ENCODE results near the gene AGAP2.
"Not testable (repeated sequence)": the region's sequence is repeated elsewhere in the genome, so short reads cannot be mapped to it uniquely, and the experiment has no call there.

Gene AGAP2

DNA sequence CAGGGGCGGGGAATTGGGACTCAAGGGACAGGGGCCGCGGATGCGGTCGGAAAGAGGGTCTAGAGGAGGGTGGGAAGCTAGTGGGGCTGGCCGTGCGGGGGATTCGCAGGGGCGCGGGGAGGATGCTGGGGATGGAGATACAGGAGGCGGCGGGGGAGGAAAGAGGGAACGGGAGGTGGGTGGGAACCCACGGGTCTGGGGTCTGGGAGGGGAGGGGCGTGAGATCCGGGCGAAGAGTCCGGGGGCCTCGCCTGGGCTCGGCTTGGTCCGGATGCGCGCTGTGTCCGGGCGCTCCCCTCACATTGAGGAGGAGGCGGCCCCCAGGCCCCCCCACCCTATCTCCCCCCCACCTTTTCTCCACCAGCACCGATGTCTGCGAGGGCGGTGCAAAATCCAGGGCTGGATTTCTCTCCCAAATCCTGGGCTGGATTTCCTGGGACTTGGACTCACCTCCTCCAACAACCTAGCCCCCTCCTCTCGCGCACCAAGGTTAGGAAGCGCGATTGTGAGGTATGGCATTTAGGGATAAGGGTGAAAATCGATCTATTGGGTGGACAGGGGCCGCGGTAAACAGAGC is at the start of gene AGAP2:
Gene AGAP2, minus strand, starts transcription at position 82 of the 577 bp plus-strand sequence. CDS start 496 bp downstream, outside the sequence.
- peaks cover 54% of the 10 kb centered on the region for H3K4me1 Mint-ChIP-seq
- H3K27ac Mint-ChIP-seq, result peak within 1 kb of the TSS; percentile 76 to 83
- no peak for ATAC-seq
- H3K4me3 Mint-ChIP-seq, result peak within 1 kb of the TSS; percentile 45 to 67
- no peaks in the 10 kb centered on the region for H3K9me3 Mint-ChIP-seq
- H3K27me3 Mint-ChIP-seq, result no peaks in the 10 kb centered on the region
- DNase-seq, result no peak

DNA sequence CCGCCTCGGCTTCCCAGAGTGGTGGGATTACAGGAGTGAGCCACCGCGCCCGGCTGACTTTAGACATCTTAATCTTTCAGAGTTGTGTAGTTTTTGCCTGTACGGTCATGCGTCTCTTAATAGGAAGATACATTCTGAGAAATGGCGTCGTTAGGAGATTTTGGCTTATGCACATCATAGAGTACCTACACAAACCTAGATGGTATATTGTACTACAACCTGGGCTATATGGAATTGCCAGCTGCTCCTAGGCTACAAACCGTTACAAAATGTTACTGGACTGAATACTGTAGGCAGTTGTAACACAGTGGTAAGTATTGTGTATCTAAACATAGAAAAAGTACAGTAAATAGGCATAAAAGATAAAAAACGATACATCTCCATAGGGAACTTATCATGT is 45.3 kb upstream of the AGAP2 start:
- peak overlapping the region; percentile 62 to 70 for H3K4me3 Mint-ChIP-seq
- peak overlapping the region in 1 of 2 donors; percentile 42 for H3K27ac Mint-ChIP-seq
- peaks cover 23% of the 10 kb centered on the region for H3K4me1 Mint-ChIP-seq
- DNase-seq, result no peak
- no peaks in the 10 kb centered on the region for H3K27me3 Mint-ChIP-seq
- ATAC-seq, result no peak
- no peaks in the 10 kb centered on the region for H3K9me3 Mint-ChIP-seq

DNA sequence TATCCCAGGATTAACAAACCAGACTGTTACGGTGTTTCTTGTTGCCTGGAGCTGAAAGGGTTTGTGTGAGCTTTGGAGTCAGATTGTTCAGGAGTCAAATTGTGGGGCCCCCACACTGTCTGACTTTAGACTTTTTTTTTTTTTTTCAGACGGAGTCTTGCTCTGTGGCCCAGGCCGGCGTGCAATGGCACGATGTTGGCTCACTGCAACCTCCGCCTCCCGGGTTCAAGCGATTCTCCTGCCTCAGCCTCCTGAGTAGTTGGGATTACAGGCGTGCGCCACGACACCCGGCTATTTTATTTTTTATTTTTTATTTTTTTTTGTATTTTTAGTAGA is 44.9 kb upstream of the AGAP2 start:
- Mint-ChIP-seq H3K4me3 (peak overlapping the region; percentile 94 to 99), H3K4me1 (peaks cover 23% of the 10 kb centered on the region), H3K9me3 (no peaks in the 10 kb centered on the region), H3K27me3 (no peaks in the 10 kb centered on the region), H3K27ac (peak overlapping the region in 1 of 2 donors; percentile 96)
- DNase-seq (no peak), ATAC-seq (no peak)

DNA sequence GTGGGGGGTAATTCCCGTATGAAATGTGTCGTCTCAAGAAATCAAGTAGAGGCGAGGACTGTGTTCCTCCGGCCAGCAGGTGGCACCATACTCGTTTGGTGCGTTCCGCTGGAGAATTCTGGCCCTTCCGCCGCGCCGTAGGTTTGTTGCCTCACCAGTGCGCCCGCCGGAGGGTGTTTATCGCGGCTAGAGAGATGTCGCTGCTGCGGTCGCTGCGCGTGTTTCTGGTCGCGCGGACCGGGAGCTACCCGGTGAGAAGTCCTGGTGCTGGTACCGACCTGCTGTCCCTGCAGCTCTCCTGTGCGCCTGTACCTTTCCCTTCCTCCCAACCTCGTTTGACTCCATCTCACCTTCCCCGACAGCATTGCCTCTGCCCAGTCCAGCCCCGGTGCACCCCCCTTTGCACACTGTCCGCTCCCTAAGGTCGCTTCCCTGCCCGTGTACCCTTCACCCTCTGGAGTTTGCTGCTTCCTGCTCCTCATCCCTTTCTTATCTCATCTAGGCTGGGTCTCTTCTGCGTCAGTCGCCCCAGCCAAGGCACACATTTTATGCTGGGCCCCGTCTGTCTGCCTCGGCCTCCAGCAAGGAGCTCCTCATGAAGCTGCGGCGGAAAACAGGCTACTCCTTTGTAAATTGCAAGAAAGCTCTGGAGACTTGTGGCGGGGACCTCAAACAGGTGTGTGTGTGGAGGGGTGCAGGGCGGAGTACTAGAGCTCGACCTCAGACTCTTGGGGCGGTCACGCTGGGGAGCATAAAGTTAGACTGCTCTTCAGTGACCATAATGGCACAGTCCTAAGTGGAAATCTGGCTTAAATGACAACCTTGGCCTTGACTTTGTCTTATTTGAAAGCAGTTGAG is 44.3 kb upstream of the AGAP2 start, which contains the start of gene TSFM:
Gene TSFM, plus strand, starts transcription at position 180 of the 858 bp plus-strand sequence. Its CDS starts 15 bp downstream, at position 195.
- Mint-ChIP-seq H3K27ac (peak within 1 kb of the TSS; percentile 96 to 97), H3K9me3 (no peaks in the 10 kb centered on the region), H3K4me3 (peak within 1 kb of the TSS; percentile 94 to 99), H3K4me1 (peaks cover 23% of the 10 kb centered on the region), H3K27me3 (no peaks in the 10 kb centered on the region)
- ATAC-seq, result peak; percentile 96
- DNase-seq, result peak; percentile 93 to 95

DNA sequence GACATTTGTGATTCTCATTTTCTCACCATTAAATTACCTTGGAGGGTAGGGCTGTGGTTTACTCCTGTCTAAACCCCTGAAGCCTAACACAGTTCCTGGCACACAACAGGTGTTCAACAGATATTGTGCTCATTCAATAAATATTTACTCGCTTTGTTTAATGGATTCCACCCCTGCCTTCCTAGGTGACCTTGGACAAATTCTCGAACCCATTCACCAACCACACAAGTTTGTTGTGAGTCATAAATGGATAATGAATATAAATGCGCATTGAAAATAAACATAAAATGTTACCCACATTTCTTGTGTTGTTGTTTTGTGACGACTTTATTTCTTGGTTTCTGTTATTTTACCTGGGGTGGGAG is 43.7 kb upstream of the AGAP2 start:
- ATAC-seq (peak; percentile 3), DNase-seq (no peak)
- peak overlapping the region; percentile 96 to 97 for H3K27ac Mint-ChIP-seq
- no peaks in the 10 kb centered on the region for H3K27me3 Mint-ChIP-seq
- H3K4me1 Mint-ChIP-seq, result peaks cover 23% of the 10 kb centered on the region
- H3K4me3 Mint-ChIP-seq, result peak overlapping the region; percentile 94 to 99
- H3K9me3 Mint-ChIP-seq, result no peaks in the 10 kb centered on the region

DNA sequence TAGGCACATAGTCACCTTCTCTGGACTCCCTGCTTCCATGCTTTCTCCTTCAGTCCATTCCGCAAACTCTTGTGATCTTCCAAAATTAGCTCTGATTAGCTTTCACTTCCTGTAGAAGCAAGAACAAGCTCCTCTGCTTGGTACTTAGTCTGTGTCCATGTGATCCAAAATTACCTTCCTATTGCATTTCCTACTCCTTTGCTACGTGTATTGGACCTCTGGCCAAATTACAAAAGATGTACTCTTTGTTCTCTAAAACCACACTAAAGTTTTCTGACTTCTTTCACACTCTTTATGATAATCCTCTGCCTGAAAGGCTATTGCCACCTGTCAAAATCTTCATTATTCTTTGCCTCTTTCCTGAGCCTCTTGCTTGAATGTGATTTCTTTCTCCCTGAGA is 43.3 kb upstream of the AGAP2 start:
- H3K27ac Mint-ChIP-seq, result peak overlapping the region in 1 of 2 donors; percentile 96
- H3K4me3 Mint-ChIP-seq, result no peak overlapping the region
- no peak for DNase-seq
- H3K9me3 Mint-ChIP-seq, result no peaks in the 10 kb centered on the region
- no peak for ATAC-seq
- H3K27me3 Mint-ChIP-seq, result no peaks in the 10 kb centered on the region
- H3K4me1 Mint-ChIP-seq, result peaks cover 23% of the 10 kb centered on the region

DNA sequence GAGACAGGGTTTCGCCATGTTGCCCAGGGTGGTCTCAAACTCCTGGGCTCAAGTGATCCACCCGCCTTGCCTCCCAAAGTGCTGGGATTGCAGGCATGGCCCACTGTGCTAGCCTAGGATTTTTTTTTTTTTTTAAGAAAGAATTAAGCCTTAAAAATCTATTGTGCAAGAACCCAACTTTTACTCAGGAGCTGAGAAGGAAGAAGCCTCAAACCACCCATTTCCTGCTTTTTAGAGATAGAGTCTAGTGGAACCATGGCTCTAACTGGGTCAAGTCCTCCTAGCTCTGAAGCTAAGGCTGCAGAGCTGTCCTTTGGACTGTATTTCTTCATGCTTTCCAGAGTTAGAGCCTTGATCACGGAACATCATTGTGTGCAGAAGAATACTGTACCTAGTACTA is 42.7 kb upstream of the AGAP2 start:
- H3K4me1 Mint-ChIP-seq, result peaks cover 23% of the 10 kb centered on the region

DNA sequence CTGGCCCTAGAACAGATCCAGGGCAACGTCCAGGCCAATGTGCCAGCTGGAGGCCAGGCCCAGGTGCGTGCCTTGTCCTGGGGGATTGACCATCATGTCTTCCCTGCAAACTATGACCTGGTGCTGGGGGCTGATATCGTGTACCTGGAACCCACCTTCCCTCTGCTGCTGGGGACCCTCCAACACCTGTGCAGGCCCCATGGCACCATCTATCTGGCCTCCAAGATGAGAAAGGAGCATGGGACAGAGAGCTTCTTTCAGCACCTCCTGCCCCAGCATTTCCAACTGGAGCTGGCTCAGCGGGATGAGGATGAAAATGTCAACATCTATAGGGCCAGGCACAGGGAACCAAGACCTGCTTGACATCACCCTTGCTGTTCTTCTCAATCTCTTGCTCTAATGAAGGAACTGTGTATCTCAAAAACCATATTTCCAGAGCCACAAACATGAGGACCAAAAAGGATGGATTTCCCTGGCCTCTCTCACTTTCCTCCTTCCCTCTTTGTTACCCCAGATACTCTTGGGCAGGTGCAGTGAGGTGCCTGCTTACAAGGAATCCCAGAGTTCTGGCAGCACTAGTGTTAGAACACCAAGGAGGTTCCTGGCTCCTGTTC is 41.8 kb upstream of the AGAP2 start:
- DNase-seq (no peak), ATAC-seq (no peak)
- Mint-ChIP-seq H3K4me3 (no peak overlapping the region), H3K27ac (no peak overlapping the region), H3K27me3 (no peaks in the 10 kb centered on the region), H3K9me3 (no peaks in the 10 kb centered on the region), H3K4me1 (peaks cover 23% of the 10 kb centered on the region)

More for the DNA sequence above, 42.7 kb upstream of the AGAP2 start:
- no peak for ATAC-seq
- H3K4me3 Mint-ChIP-seq, result no peak overlapping the region
- H3K27me3 Mint-ChIP-seq, result no peaks in the 10 kb centered on the region
- H3K27ac Mint-ChIP-seq, result no peak overlapping the region
- H3K9me3 Mint-ChIP-seq, result no peaks in the 10 kb centered on the region
- no peak for DNase-seq

DNA sequence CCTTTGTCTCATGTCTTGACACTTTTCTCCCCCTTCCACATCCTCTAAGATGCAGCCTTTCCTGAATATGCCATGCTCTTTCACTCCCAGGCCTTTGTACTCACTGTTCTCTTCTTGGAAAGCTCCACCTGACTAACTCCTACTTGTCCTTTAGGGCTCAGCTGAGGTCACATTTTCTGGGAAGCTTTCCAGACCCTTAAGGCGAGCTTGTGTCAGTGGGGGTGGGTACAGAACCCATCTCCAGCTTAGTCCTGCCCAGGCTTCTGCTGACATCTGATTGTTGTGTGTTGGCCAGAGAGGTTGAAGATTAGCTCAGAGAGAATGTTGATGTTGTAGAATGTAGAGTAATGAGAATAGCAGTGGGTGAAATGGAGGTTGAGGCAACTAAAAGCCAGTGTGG is 41.2 kb upstream of the AGAP2 start:
- ATAC-seq, result no peak
- Mint-ChIP-seq H3K9me3 (no peaks in the 10 kb centered on the region), H3K4me3 (no peak overlapping the region), H3K27me3 (no peaks in the 10 kb centered on the region), H3K27ac (no peak overlapping the region), H3K4me1 (peaks cover 23% of the 10 kb centered on the region)
- DNase-seq, result no peak

DNA sequence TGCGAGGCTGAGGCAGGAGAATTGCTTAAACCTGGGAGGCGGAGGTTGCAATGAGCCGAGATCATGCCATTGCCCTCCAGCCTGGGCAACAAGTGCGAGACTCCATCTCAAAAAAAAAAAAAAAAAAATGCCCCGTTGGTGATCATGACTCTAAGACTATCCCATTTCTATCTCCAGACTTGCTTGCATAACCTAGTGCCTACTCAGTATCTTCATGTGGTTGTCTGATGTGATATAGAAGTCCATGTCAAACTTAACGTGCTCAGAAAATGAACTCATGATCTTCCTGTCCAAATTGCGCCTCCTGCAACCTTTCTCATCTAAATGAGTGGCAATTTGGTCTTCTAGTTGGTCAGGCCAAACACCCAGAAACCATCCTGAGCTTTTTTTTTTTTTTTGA is 39.4 kb upstream of the AGAP2 start:
- no peaks in the 10 kb centered on the region for H3K9me3 Mint-ChIP-seq
- H3K4me3 Mint-ChIP-seq, result no peak overlapping the region
- H3K27ac Mint-ChIP-seq, result no peak overlapping the region
- H3K4me1 Mint-ChIP-seq, result peaks cover 17% of the 10 kb centered on the region
- ATAC-seq (no peak), DNase-seq (no peak)
- no peaks in the 10 kb centered on the region for H3K27me3 Mint-ChIP-seq

DNA sequence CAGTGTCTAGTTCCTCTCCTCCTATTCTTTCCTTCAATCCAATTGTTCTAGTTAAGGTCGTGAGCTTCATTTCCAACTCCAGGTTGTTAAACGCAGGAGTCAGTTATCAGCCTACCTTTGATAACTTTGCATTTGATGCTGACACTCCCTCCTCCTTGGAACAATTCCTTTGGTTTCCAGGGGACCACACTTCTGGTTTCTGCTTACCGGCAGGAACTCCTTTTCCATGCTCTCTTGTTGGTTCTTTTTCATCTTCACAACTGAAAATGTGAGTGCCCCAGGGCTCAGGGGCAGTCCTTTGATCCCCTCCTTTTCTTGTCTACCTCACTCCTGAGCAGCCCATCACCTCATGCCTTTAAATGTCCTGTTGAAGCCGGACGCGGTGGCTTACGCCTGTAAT is 38.8 kb upstream of the AGAP2 start:
- Mint-ChIP-seq H3K27ac (no peak overlapping the region), H3K9me3 (no peaks in the 10 kb centered on the region), H3K27me3 (no peaks in the 10 kb centered on the region), H3K4me3 (no peak overlapping the region), H3K4me1 (peaks cover 16% of the 10 kb centered on the region)
- DNase-seq, result no peak
- ATAC-seq, result no peak

DNA sequence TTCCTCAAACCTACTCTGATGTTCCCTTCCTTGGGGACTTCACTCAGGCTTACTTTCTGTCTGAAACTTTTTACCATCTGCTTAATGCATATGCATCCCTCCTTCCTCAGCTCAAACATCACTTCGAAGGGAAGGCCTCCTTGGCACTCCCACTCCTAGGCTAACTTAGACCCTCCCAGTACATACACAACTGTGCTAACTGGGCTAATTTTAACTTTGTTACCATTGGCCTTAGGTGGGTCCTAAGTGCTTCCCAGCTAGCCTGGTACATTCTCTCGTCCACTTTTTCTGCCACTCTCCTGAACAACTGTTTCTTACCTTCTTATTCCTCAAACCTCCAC is 37.7 kb upstream of the AGAP2 start:
- H3K4me3 Mint-ChIP-seq, result no peak overlapping the region
- no peak for DNase-seq
- no peak overlapping the region for H3K27ac Mint-ChIP-seq
- no peaks in the 10 kb centered on the region for H3K27me3 Mint-ChIP-seq
- no peak for ATAC-seq
- no peaks in the 10 kb centered on the region for H3K9me3 Mint-ChIP-seq
- H3K4me1 Mint-ChIP-seq, result peaks cover 13% of the 10 kb centered on the region

DNA sequence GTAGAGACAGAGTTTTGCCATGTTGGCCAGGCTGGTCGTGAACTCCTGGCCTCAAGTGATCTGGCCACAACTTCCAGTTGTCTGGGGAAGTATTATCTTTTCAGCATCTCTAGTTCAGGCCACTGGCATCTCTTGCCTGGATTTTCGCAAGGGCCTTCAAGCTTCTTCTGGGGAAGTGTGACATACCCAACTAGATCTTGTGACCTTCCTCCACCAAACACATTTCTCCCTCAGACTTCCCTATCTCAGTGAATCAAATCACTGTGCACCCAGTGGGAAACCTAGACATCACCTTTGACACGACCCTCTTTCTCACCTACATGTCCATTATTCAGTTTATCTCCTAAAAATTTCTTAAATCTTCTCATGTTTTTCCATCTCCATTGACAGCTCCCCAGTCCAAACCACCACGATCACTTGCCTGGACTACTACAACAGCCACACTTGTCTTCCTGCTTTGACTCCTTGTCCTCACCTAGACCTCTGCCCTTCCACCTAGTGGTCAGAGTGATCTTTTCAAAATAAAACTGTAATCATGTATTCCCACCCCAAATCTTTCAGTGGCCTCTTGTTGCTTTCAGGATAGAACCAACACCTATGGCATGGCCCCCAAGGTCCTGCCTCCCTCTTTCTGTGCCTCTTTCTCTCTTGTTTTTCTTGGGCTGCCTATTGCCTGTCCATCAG is 37.2 kb upstream of the AGAP2 start:
- Mint-ChIP-seq H3K27ac (no peak overlapping the region), H3K9me3 (no peaks in the 10 kb centered on the region), H3K4me3 (no peak overlapping the region), H3K4me1 (peaks cover 18% of the 10 kb centered on the region), H3K27me3 (no peaks in the 10 kb centered on the region)
- DNase-seq (no peak), ATAC-seq (no peak)

DNA sequence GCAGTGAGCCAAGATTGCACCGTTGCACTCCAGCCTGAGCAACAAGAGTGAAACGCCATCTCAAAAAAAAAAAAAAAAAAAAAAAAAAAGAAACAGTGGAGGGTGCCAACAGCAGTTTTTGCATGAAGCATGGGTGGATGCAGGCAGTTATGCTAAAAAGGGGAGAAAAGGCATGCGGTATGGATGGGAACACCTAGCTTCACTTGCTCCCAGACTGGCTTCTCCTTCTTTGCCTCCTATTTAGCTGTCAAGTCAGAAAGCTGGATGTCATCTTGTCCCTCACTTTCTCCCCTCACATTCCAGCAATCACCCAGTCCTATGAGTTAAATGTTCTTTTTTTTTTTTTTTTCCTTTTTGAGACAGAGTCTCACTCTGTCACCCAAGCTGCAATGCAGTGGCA is 36.5 kb upstream of the AGAP2 start:
- H3K4me1 Mint-ChIP-seq, result peaks cover 25% of the 10 kb centered on the region
- H3K4me3 Mint-ChIP-seq, result no peak overlapping the region
- no peaks in the 10 kb centered on the region for H3K27me3 Mint-ChIP-seq
- no peak overlapping the region for H3K27ac Mint-ChIP-seq
- ATAC-seq (no peak), DNase-seq (no peak)
- H3K9me3 Mint-ChIP-seq, result no peaks in the 10 kb centered on the region

DNA sequence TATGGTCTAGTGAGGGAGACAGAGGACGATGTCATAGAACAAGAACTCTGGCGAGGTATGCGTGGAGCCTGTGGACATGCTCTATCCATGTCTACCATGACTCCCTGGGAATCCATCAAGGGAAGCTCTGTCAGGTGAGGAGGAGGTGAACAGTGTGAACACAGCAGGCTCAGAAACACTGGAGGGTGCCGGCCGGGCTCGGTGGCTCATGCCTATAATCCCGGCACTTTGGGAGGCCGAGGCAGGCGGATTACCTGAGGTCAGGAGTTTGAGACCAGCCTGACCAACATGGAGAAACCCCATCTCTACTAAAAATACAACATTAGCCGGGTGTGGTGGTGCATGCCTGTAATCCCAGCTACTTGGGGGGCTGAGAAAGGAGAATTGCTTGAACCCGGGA is 36.1 kb upstream of the AGAP2 start:
- not testable (repeated sequence) for ATAC-seq

More for the DNA sequence above, 36.1 kb upstream of the AGAP2 start:
- H3K27me3 Mint-ChIP-seq, H3K4me3 Mint-ChIP-seq, H3K9me3 Mint-ChIP-seq, DNase-seq, H3K27ac Mint-ChIP-seq: not testable (repeated sequence)
- H3K4me1 Mint-ChIP-seq, result peaks cover 29% of the 10 kb centered on the region

All from stimulated activated naive CD8-positive, alpha-beta T cell treated with anti-CD3 and anti-CD28 coated beads, Interleukin-15, amount 100 ng/mL, for 72 hours (primary cell).